ENCODE results near the gene VPS25.

VPS25 gene

DNA sequence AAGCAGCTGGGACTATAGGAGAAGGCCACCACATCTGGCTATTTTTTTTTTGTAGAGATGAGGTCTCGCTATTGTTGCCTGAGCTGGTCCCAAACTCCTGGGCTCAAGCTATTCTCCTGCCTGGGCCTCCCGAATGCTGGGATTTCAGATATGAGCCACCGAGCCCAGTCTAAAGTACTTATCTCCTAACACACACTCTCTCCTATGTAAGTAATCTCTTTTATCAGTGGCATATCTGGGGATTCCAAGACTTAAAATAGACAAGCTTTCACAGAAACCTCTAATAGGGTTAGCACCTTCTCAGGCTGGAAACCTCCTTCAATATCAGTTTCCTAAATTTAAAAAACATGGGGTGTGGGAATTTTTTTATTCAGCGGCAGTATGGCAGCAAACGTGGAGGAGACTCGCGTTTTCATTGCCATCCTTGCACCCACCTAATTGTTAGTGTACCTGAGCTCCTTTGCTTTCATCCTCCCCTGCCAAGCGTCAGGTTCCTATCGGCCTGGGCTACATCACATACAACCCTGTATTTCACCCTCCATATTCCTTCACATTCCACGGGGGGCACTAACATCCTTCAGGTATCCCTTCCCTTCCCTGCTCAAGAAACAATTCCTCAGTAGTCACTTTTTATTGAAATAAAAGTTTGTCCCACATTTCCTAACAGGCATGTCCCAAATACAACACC, 29.5 kb upstream of the VPS25 start:
- Histone ChIP-seq H3K23ac (ENCODE audit: low read length) (no peak overlapping the region), H3K27ac (ENCODE audit: low read depth, low read length) (no peak overlapping the region)
- peak; percentile 55 for DNase-seq

GRCh38 chr17:42744283-42744805, 28.9 kb upstream of the VPS25 start:
- Histone ChIP-seq H3K79me1 (ENCODE audit: low read length) (no peaks in the 10 kb centered on the region), H2BK15ac (replicated peaks; ENCODE audit: low read depth) (no peak overlapping the region), H3K27ac (ENCODE audit: low read depth, low read length) (no peak overlapping the region), H3K23ac (ENCODE audit: low read length) (no peak overlapping the region), H3K79me2 (ENCODE audit: control insufficient read depth, insufficient read depth, low read length) (no peaks in the 10 kb centered on the region), H2BK5ac (ENCODE audit: low read length) (no peak overlapping the region), H4K5ac (ENCODE audit: low read length) (no peak overlapping the region), H3K56ac (ENCODE audit: low read length) (peak overlapping the region; percentile 96), H3K4me1 (ENCODE audit: control insufficient read depth, low read depth, low read length) (no peaks in the 10 kb centered on the region), H3K4ac (ENCODE audit: low read depth, low read length) (peak overlapping the region; percentile 66), H4K8ac (ENCODE audit: low read depth, low read length) (no peak overlapping the region), H3K4me3 (ENCODE audit: low read length) (peak overlapping the region; percentile 52), H3K4me2 (ENCODE audit: low read length) (peak overlapping the region; percentile 70), H3K27me3 (ENCODE audit: insufficient read depth, low read length, poor library complexity) (no peaks in the 10 kb centered on the region), H3K18ac (ENCODE audit: low read length) (peak overlapping the region; percentile 60), H3K9ac (ENCODE audit: low read length) (peak overlapping the region; percentile 88), H2AK5ac (ENCODE audit: low read length) (no peak overlapping the region), H3K36me3 (ENCODE audit: control insufficient read depth, insufficient read depth, low read length) (no peaks in the 10 kb centered on the region), H2BK120ac (ENCODE audit: low read depth, low read length) (no peak overlapping the region)
- peak; percentile 76 for DNase-seq
- WGBS (ENCODE audit: extremely low coverage, insufficient coverage, low lambda C conversion rate): no CpG with 5 or more reads among the region's 32 CpGs

More for the DNA sequence above, 29.5 kb upstream of the VPS25 start:
- Histone ChIP-seq H3K18ac (ENCODE audit: low read length) (no peak overlapping the region), H3K9ac (ENCODE audit: low read length) (peak overlapping the region; percentile 52), H3K4me1 (ENCODE audit: control insufficient read depth, low read depth, low read length) (no peaks in the 10 kb centered on the region), H3K56ac (ENCODE audit: low read length) (peak overlapping the region; percentile 96), H4K5ac (ENCODE audit: low read length) (no peak overlapping the region), H2AK5ac (ENCODE audit: low read length) (no peak overlapping the region), H4K8ac (ENCODE audit: low read depth, low read length) (no peak overlapping the region), H3K79me2 (ENCODE audit: control insufficient read depth, insufficient read depth, low read length) (no peaks in the 10 kb centered on the region), H2BK5ac (ENCODE audit: low read length) (no peak overlapping the region), H3K79me1 (ENCODE audit: low read length) (no peaks in the 10 kb centered on the region), H3K4ac (ENCODE audit: low read depth, low read length) (no peak overlapping the region), H2BK15ac (replicated peaks; ENCODE audit: low read depth) (no peak overlapping the region), H3K36me3 (ENCODE audit: control insufficient read depth, insufficient read depth, low read length) (no peaks in the 10 kb centered on the region), H3K4me3 (ENCODE audit: low read length) (no peak overlapping the region), H3K27me3 (ENCODE audit: insufficient read depth, low read length, poor library complexity) (no peaks in the 10 kb centered on the region), H2BK120ac (ENCODE audit: low read depth, low read length) (no peak overlapping the region), H3K4me2 (ENCODE audit: low read length) (peak overlapping the region; percentile 70)
- no CpG with 5 or more reads among the region's 10 CpGs for WGBS (ENCODE audit: extremely low coverage, insufficient coverage, low lambda C conversion rate)

GRCh38 chr17:42744806-42745617, 28.2 kb upstream of the VPS25 start, which contains the start of gene EZH1:
TSS of gene EZH1 (minus strand) at chr17:42745040. CDS start at chr17:42728941, 16,099 bp downstream.
- no peaks in the 10 kb centered on the region for H3K4me1 ChIP-seq (ENCODE audit: control insufficient read depth, low read depth, low read length)
- no peaks in the 10 kb centered on the region for H3K79me1 ChIP-seq (ENCODE audit: low read length)
- peak within 1 kb of the TSS; percentile 70 for H3K4me2 ChIP-seq (ENCODE audit: low read length)
- H3K36me3 ChIP-seq (ENCODE audit: control insufficient read depth, insufficient read depth, low read length): no peaks in the 10 kb centered on the region
- peak within 1 kb of the TSS; percentile 60 for H3K18ac ChIP-seq (ENCODE audit: low read length)
- peak within 1 kb of the TSS; percentile 66 for H3K4ac ChIP-seq (ENCODE audit: low read depth, low read length)
- H2BK120ac ChIP-seq (ENCODE audit: low read depth, low read length): no peak within 1 kb of the TSS
- H4K8ac ChIP-seq (ENCODE audit: low read depth, low read length): no peak within 1 kb of the TSS
- peak; percentile 97 for DNase-seq
- H3K56ac ChIP-seq (ENCODE audit: low read length): peak within 1 kb of the TSS; percentile 96
- H2BK15ac ChIP-seq (replicated peaks; ENCODE audit: low read depth): no peak within 1 kb of the TSS
- no peaks in the 10 kb centered on the region for H3K27me3 ChIP-seq (ENCODE audit: insufficient read depth, low read length, poor library complexity)
- WGBS (ENCODE audit: extremely low coverage, insufficient coverage, low lambda C conversion rate): no CpG with 5 or more reads among the region's 50 CpGs
- no peak within 1 kb of the TSS for H2BK5ac ChIP-seq (ENCODE audit: low read length)
- H3K79me2 ChIP-seq (ENCODE audit: control insufficient read depth, insufficient read depth, low read length): no peaks in the 10 kb centered on the region
- H4K5ac ChIP-seq (ENCODE audit: low read length): no peak within 1 kb of the TSS
- H3K4me3 ChIP-seq (ENCODE audit: low read length): peak within 1 kb of the TSS; percentile 52
- H2AK5ac ChIP-seq (ENCODE audit: low read length): no peak within 1 kb of the TSS
- peak within 1 kb of the TSS; percentile 88 for H3K9ac ChIP-seq (ENCODE audit: low read length)
- H3K23ac ChIP-seq (ENCODE audit: low read length): no peak within 1 kb of the TSS
- peak within 1 kb of the TSS; percentile 67 for H3K27ac ChIP-seq (ENCODE audit: low read depth, low read length)

DNA sequence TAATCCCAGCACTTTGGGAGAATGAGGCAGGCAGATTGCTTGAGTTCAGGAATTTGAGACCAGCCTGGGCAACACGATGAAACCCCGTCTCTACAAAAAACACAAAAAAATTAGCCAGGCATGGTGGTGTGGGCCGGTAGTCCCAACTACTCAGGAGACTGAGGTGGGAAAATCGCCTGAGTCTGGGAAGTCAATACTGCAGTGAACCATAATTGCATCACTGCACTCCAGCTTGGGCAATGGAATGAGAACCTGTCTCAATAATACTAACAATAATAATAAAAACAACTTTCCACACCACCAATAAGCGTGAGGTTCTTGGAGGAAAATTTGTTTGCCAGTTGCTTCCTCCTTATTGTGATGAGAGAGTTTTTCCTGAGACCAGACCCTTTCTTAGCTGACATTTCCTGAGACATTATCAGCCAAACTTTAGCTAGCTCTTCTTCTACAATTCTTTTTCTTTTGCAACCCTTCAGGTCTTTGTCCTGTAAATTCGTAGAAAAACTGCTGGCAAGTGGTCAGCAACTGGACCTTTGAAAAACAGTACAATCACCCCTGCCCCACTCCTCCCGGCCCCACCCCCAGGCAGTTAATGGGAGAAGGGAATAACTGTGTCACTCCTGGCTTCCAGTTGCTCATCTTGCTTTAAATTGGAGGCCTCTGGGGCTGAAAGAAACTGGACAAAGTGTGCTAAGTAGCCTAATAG, 24.9 kb upstream of the VPS25 start:
- Histone ChIP-seq H3K27ac (ENCODE audit: low read depth, low read length) (no peak overlapping the region), H2AK5ac (ENCODE audit: low read length) (no peak overlapping the region), H2BK5ac (ENCODE audit: low read length) (no peak overlapping the region), H3K4me1 (ENCODE audit: control insufficient read depth, low read depth, low read length) (no peaks in the 10 kb centered on the region), H2BK120ac (ENCODE audit: low read depth, low read length) (no peak overlapping the region), H3K18ac (ENCODE audit: low read length) (no peak overlapping the region), H3K79me1 (ENCODE audit: low read length) (no peaks in the 10 kb centered on the region), H3K4me2 (ENCODE audit: low read length) (no peak overlapping the region), H3K4ac (ENCODE audit: low read depth, low read length) (no peak overlapping the region), H3K4me3 (ENCODE audit: low read length) (no peak overlapping the region), H3K9ac (ENCODE audit: low read length) (no peak overlapping the region), H3K27me3 (ENCODE audit: insufficient read depth, low read length, poor library complexity) (no peaks in the 10 kb centered on the region), H2BK15ac (replicated peaks; ENCODE audit: low read depth) (no peak overlapping the region), H3K56ac (ENCODE audit: low read length) (no peak overlapping the region), H3K36me3 (ENCODE audit: control insufficient read depth, insufficient read depth, low read length) (no peaks in the 10 kb centered on the region), H4K5ac (ENCODE audit: low read length) (no peak overlapping the region), H3K23ac (ENCODE audit: low read length) (no peak overlapping the region), H4K8ac (ENCODE audit: low read depth, low read length) (no peak overlapping the region), H3K79me2 (ENCODE audit: control insufficient read depth, insufficient read depth, low read length) (no peaks in the 10 kb centered on the region)
- no peak for DNase-seq
- no CpG with 5 or more reads among the region's 7 CpGs for WGBS (ENCODE audit: extremely low coverage, insufficient coverage, low lambda C conversion rate)

GRCh38 chr17:42748908-42749798, 24.1 kb upstream of the VPS25 start:
- no peak overlapping the region for H2BK15ac ChIP-seq (replicated peaks; ENCODE audit: low read depth)
- H3K79me1 ChIP-seq (ENCODE audit: low read length): no peaks in the 10 kb centered on the region
- no peak overlapping the region for H3K27ac ChIP-seq (ENCODE audit: low read depth, low read length)
- H3K4me1 ChIP-seq (ENCODE audit: control insufficient read depth, low read depth, low read length): no peaks in the 10 kb centered on the region
- no peak overlapping the region for H2BK120ac ChIP-seq (ENCODE audit: low read depth, low read length)
- H2AK5ac ChIP-seq (ENCODE audit: low read length): no peak overlapping the region
- H3K23ac ChIP-seq (ENCODE audit: low read length): no peak overlapping the region
- H3K79me2 ChIP-seq (ENCODE audit: control insufficient read depth, insufficient read depth, low read length): no peaks in the 10 kb centered on the region
- WGBS (ENCODE audit: extremely low coverage, insufficient coverage, low lambda C conversion rate): no CpG with 5 or more reads among the region's 11 CpGs
- no peak overlapping the region for H3K9ac ChIP-seq (ENCODE audit: low read length)
- H4K8ac ChIP-seq (ENCODE audit: low read depth, low read length): no peak overlapping the region
- no peak overlapping the region for H2BK5ac ChIP-seq (ENCODE audit: low read length)
- H3K27me3 ChIP-seq (ENCODE audit: insufficient read depth, low read length, poor library complexity): no peaks in the 10 kb centered on the region
- H3K4me3 ChIP-seq (ENCODE audit: low read length): no peak overlapping the region
- H3K4ac ChIP-seq (ENCODE audit: low read depth, low read length): no peak overlapping the region
- H3K4me2 ChIP-seq (ENCODE audit: low read length): no peak overlapping the region
- no peak overlapping the region for H3K18ac ChIP-seq (ENCODE audit: low read length)
- H4K5ac ChIP-seq (ENCODE audit: low read length): no peak overlapping the region
- DNase-seq: no peak
- H3K36me3 ChIP-seq (ENCODE audit: control insufficient read depth, insufficient read depth, low read length): no peaks in the 10 kb centered on the region
- no peak overlapping the region for H3K56ac ChIP-seq (ENCODE audit: low read length)

Measured in mesendoderm (in vitro differentiated cells).